ENCODE measurements around the gene CHM.

DNA sequence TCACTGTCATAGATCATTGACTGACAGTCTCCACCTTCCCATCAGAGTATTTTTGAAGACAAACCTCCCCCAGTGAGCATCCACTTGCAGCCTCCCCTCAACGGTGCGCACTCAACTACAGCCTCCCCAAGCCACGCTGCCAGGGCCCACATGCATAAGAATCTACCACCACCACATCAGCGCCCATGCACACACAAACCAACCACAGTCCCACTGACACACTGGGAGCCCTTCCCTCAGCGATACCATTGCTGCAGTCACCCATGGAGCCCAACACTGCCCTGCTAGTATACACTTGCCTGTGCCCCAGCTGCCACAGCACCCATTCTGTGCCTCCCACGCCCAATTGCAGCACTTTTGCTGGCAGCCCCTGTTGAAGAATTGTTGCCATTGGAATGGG is 132.9 kb downstream of the CHM start:
- TF ChIP-seq, protein P1, sequence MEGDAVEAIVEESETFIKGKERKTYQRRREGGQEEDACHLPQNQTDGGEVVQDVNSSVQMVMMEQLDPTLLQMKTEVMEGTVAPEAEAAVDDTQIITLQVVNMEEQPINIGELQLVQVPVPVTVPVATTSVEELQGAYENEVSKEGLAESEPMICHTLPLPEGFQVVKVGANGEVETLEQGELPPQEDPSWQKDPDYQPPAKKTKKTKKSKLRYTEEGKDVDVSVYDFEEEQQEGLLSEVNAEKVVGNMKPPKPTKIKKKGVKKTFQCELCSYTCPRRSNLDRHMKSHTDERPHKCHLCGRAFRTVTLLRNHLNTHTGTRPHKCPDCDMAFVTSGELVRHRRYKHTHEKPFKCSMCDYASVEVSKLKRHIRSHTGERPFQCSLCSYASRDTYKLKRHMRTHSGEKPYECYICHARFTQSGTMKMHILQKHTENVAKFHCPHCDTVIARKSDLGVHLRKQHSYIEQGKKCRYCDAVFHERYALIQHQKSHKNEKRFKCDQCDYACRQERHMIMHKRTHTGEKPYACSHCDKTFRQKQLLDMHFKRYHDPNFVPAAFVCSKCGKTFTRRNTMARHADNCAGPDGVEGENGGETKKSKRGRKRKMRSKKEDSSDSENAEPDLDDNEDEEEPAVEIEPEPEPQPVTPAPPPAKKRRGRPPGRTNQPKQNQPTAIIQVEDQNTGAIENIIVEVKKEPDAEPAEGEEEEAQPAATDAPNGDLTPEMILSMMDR (IDR thresholded peaks at IDR 0.05) = no peak
- TF ChIP-seq POLR2AphosphoS5 (IDR thresholded peaks at IDR 0.05) (no peak), POLR2A (IDR thresholded peaks at IDR 0.05) (no peak)
